SU-DHL-6 (cell line): ENCODE measurements around the gene TACR1.

Experiments
- H2AFZ ChIP-seq: fragments of 200-600 bp; sonication (generic); 2 replicates; pipeline ENCODE4 v1.6.1; 2014; ENCODE audit warnings: low read depth, mild to moderate bottlenecking, moderate library complexity, mixed read lengths, antibody characterized with exemption, low read length; ENCODE audit not compliant: severe bottlenecking
- H3F3A ChIP-seq: fragments of 200-600 bp; shearing (Covaris generic); 2 replicates; pipeline ENCODE4 v1.6.0; 2016; ENCODE audit warnings: antibody characterized with exemption, mild to moderate bottlenecking; ENCODE audit not compliant: insufficient read depth
- H3K27ac ChIP-seq: fragments of 200-600 bp; sonication (generic); 2 replicates; pipeline ENCODE4 v1.5.1; 2016; ENCODE audit warnings: low read depth, mild to moderate bottlenecking, low read length, moderate library complexity, mixed read lengths
- H3K27me3 ChIP-seq: fragments of 200-600 bp; sonication (generic), shearing (Covaris generic); 2 replicates; pipeline ENCODE4 v1.6.0; 2014; ENCODE audit warnings: mild to moderate bottlenecking, low read length
- H3K36me3 ChIP-seq: fragments of 200-600 bp; sonication (generic); 2 replicates; pipeline ENCODE4 v1.6.1; 2014; ENCODE audit warnings: mild to moderate bottlenecking, low read length, mixed read lengths
- H3K4me2 ChIP-seq: fragments of 300-600, 200-600 bp; shearing (Covaris generic), sonication (generic); 2 replicates; pipeline ENCODE4 v1.6.0; 2014; ENCODE audit warnings: low read length, low read depth, mild to moderate bottlenecking; ENCODE audit not compliant: poor library complexity, severe bottlenecking
- H3K4me3 ChIP-seq: fragments of 200-600 bp; sonication (generic); 2 replicates; pipeline ENCODE4 v1.5.1; 2014; ENCODE audit warnings: antibody characterized with exemption, low read length, mild to moderate bottlenecking, mixed read lengths; ENCODE audit not compliant: insufficient read depth, poor library complexity, severe bottlenecking
- H3K79me2 ChIP-seq: fragments of 200-600 bp; sonication (generic); 2 replicates; pipeline ENCODE4 v1.6.1; 2014; ENCODE audit warnings: mild to moderate bottlenecking, low read length, moderate library complexity; ENCODE audit not compliant: insufficient read depth
- H3K9ac ChIP-seq: fragments of 200-600 bp; sonication (generic); 2 replicates; pipeline ENCODE4 v1.7.0; 2014; ENCODE audit warnings: mild to moderate bottlenecking, low read length
- H3K9me2 ChIP-seq: fragments of 200-600 bp; sonication (generic); replicated peaks from 2 replicates; pipeline ENCODE4 v1.6.1; 2014; ENCODE audit warnings: low read length; ENCODE audit not compliant: insufficient read depth
- H3K9me3 ChIP-seq: fragments of 200-600 bp; sonication (generic); 2 replicates; pipeline ENCODE4 v1.6.1; 2014; ENCODE audit warnings: low read length, mixed read lengths; ENCODE audit not compliant: insufficient read depth
- H4K20me1 ChIP-seq: fragments of 200-600 bp; sonication (generic); 2 replicates; pipeline ENCODE4 v1.6.1; 2014; ENCODE audit warnings: low read depth, mild to moderate bottlenecking, antibody characterized with exemption, low read length, moderate library complexity, mixed read lengths
- EZH2phosphoT487 ChIP-seq: fragments of 200-600 bp; sonication (generic), shearing (Covaris generic); conservative IDR thresholded peaks from 2 replicates; pipeline ENCODE4 v1.6.1; 2018; ENCODE audit warnings: mild to moderate bottlenecking, antibody characterized with exemption, low read length, moderate library complexity, mixed read lengths
- TF ChIP-seq, protein P1 (sequence below): fragments of 200-600 bp; sonication (generic); IDR thresholded peaks from one replicate; pipeline ENCODE4 v1.5.1; 2017; ENCODE audit warnings: antibody characterized with exemption, mild to moderate bottlenecking, low read length, moderate library complexity; ENCODE audit not compliant: insufficient read depth, poor library complexity, severe bottlenecking

TACR1 gene

DNA sequence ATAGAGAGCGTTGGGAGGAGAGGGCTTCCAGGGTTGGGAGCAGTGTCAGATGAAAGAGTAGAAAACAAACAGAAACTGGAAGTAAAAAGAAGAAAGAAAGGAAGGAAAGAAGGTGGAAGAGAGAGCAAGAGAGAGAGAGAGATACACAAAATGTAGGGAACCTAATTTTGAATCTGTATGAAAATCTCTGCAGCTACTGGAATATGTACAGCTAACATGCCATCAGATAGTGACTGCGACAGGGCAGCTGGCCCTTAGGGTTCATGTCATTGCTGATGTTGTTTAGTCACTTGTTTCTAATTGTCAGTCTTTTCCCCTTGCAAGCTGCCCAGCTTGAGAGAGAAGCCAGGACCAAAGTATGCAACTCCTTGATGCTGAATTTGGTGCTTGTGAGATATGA lies 155.0 kb downstream of the TACR1 start:
- Histone ChIP-seq H3K9ac (no peak overlapping the region), H3K9me3 (no peaks in the 10 kb centered on the region), H3F3A (no peaks in the 10 kb centered on the region), H3K79me2 (no peaks in the 10 kb centered on the region), H3K36me3 (no peaks in the 10 kb centered on the region), H3K27ac (no peak overlapping the region), H3K4me2 (no peak overlapping the region), H3K4me3 (no peak overlapping the region), H2AFZ (no peak overlapping the region), H3K27me3 (no peaks in the 10 kb centered on the region), H3K9me2 (no peaks in the 10 kb centered on the region), H4K20me1 (no peaks in the 10 kb centered on the region)
- TF ChIP-seq EZH2phosphoT487, result no peak
- TF ChIP-seq, protein P1, sequence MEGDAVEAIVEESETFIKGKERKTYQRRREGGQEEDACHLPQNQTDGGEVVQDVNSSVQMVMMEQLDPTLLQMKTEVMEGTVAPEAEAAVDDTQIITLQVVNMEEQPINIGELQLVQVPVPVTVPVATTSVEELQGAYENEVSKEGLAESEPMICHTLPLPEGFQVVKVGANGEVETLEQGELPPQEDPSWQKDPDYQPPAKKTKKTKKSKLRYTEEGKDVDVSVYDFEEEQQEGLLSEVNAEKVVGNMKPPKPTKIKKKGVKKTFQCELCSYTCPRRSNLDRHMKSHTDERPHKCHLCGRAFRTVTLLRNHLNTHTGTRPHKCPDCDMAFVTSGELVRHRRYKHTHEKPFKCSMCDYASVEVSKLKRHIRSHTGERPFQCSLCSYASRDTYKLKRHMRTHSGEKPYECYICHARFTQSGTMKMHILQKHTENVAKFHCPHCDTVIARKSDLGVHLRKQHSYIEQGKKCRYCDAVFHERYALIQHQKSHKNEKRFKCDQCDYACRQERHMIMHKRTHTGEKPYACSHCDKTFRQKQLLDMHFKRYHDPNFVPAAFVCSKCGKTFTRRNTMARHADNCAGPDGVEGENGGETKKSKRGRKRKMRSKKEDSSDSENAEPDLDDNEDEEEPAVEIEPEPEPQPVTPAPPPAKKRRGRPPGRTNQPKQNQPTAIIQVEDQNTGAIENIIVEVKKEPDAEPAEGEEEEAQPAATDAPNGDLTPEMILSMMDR, result no peak

DNA sequence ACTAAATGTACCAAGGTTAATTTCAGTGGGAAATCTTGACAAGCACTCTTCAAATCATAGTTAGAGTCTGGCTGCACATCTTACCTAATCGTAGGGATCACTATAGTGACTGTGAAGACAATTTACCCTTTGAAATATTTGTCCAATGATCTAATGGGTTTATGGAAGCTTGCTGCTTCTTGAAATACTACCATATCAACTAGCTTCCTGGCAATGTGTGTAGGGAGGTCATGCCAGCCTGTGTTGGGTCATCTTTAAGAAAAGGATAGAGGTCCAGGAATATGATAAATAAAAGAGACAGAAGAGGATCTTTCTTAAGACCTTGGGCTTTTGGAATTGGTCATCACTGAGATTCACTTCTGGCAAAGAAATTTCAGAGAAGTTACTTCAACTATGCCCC lies 156.5 kb downstream of the TACR1 start:
- Histone ChIP-seq H3F3A (no peaks in the 10 kb centered on the region), H3K4me3 (no peak overlapping the region), H3K9ac (no peak overlapping the region), H3K27me3 (no peaks in the 10 kb centered on the region), H3K9me3 (no peaks in the 10 kb centered on the region), H2AFZ (no peak overlapping the region), H3K27ac (no peak overlapping the region), H3K9me2 (no peaks in the 10 kb centered on the region), H3K4me2 (no peak overlapping the region), H3K79me2 (no peaks in the 10 kb centered on the region), H4K20me1 (no peaks in the 10 kb centered on the region), H3K36me3 (no peaks in the 10 kb centered on the region)
- TF ChIP-seq, protein P1, result no peak
- TF ChIP-seq EZH2phosphoT487, result no peak

DNA sequence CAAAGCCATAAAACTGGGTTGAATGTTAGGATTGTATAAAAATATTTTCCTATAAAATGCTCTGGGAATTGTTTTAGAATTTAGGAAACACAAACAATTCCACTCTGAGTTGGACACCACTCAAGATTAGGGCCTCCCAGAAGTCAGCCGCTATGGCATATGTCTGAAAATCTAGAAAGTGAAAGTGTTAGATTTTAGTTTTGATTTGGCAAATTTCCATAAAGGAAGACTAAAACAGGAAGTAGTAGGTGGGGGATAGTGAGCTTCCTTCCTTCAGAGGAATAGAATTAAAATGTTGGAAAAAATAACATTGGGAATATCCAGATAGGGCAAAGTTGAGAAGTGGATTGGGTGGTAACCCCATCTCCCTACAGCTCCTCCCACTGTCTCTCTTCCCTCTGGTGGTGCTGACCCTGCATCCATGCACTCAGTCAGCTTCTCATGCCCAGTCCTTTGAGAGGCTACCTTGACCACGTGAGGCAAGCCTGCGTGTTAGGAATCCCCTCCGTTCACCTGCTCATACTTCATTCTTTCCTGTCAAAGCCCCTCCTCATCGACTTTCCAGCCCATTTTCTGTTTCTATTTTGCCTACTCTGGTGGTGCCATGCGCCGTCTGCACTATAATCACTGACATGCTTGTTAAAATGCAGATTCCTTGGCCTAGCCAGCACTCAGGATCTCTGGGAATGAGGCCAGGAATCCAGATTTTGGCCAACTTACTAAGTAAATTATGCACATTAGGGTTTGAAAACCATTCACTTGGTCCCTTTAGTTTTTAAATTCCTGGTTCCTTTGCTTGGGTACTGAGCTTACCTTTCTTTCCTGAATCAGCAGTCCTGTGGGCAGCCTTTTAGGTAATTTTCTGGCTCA lies 157.4 kb downstream of the TACR1 start:
- H4K20me1 ChIP-seq, result no peaks in the 10 kb centered on the region
- no peak overlapping the region for H2AFZ ChIP-seq

More for the DNA sequence above, 157.4 kb downstream of the TACR1 start:
- Histone ChIP-seq H3K36me3 (no peaks in the 10 kb centered on the region), H3K9me2 (no peaks in the 10 kb centered on the region), H3F3A (no peaks in the 10 kb centered on the region), H3K27me3 (no peaks in the 10 kb centered on the region), H3K4me2 (no peak overlapping the region), H3K9me3 (no peaks in the 10 kb centered on the region), H3K79me2 (no peaks in the 10 kb centered on the region), H3K9ac (no peak overlapping the region), H3K4me3 (no peak overlapping the region), H3K27ac (no peak overlapping the region)
- no peak for TF ChIP-seq EZH2phosphoT487
- TF ChIP-seq, protein P1, result no peak
